Jurkat, Clone E6-1 (cell line): ENCODE data around the gene GRPEL1.
A peak's percentile ranks its signal among the peaks of the same experiment; 100 is the strongest.

ENCODE experiments used
- DNase-seq: peaks from one replicate; pipeline ENCODE4 v3.0.0-alpha.2; 2011; ENCODE audit warnings: low read depth, low spot score
- H3K4me3 ChIP-seq: 2 replicates; pipeline ENCODE4 v1.5.1; 2011; ENCODE audit warnings: mild to moderate bottlenecking, low read length, control low read depth, moderate library complexity

GRPEL1 gene

GRCh38 chr4:7070729-7071511 is 3.1 kb upstream of the GRPEL1 start:
- peak; percentile 74 for DNase-seq
- H3K4me3 ChIP-seq: no peak overlapping the region

- no peak for DNase-seq
- H3K4me3 ChIP-seq: peak overlapping the region; percentile 66
These were observed 1.0 kb upstream of the GRPEL1 start for GRCh38 chr4:7068883-7069282.

- H3K4me3 ChIP-seq: peak overlapping the region; percentile 66
- DNase-seq: no peak
These were observed 497 bp upstream of the GRPEL1 start for GRCh38 chr4:7068279-7068842.

GRCh38 chr4:7067126-7067451 is 775 bp downstream of the GRPEL1 start:
- H3K4me3 ChIP-seq: peak overlapping the region; percentile 90
- DNase-seq: no peak

- peak overlapping the region; percentile 90 for H3K4me3 ChIP-seq
- no peak for DNase-seq
These were observed 1.4 kb downstream of the GRPEL1 start for GRCh38 chr4:7066493-7066892.

GRCh38 chr4:7066006-7066405 is 1.9 kb downstream of the GRPEL1 start:
- no peak for DNase-seq
- H3K4me3 ChIP-seq: no peak overlapping the region

GRCh38 chr4:7063362-7063761 is 4.5 kb downstream of the GRPEL1 start:
- DNase-seq: no peak
- no peak overlapping the region for H3K4me3 ChIP-seq

GRCh38 chr4:7062816-7063215 is 5.0 kb downstream of the GRPEL1 start:
- DNase-seq: no peak
- no peak overlapping the region for H3K4me3 ChIP-seq

GRCh38 chr4:7061815-7062214 is 6.0 kb downstream of the GRPEL1 start:
- DNase-seq: no peak
- H3K4me3 ChIP-seq: no peak overlapping the region

GRCh38 chr4:7060346-7061150 is 7.3 kb downstream of the GRPEL1 start:
- no peak for DNase-seq
- no peak overlapping the region for H3K4me3 ChIP-seq

GRCh38 chr4:7059662-7060061 is 8.2 kb downstream of the GRPEL1 start:
- H3K4me3 ChIP-seq: no peak overlapping the region
- DNase-seq: no peak

GRCh38 chr4:7058792-7059191 is 9.1 kb downstream of the GRPEL1 start:
- no peak overlapping the region for H3K4me3 ChIP-seq
- DNase-seq: no peak

- no peak overlapping the region for H3K4me3 ChIP-seq
- DNase-seq: no peak
These were observed 11.9 kb downstream of the GRPEL1 start for GRCh38 chr4:7055990-7056325.

- DNase-seq: no peak
- no peak overlapping the region for H3K4me3 ChIP-seq
These were observed 12.5 kb downstream of the GRPEL1 start for GRCh38 chr4:7055111-7055989.

- H3K4me3 ChIP-seq: no peak overlapping the region
- no peak for DNase-seq
These were observed 13.6 kb downstream of the GRPEL1 start for GRCh38 chr4:7054106-7054880.

- H3K4me3 ChIP-seq: no peak overlapping the region
- no peak for DNase-seq
These were observed 14.7 kb downstream of the GRPEL1 start for GRCh38 chr4:7052923-7053715.

- H3K4me3 ChIP-seq: no peak overlapping the region
- no peak for DNase-seq
These were observed 15.6 kb downstream of the GRPEL1 start for GRCh38 chr4:7052313-7052712.

GRCh38 chr4:7051905-7052304 is 16.0 kb downstream of the GRPEL1 start:
- DNase-seq: no peak
- no peak overlapping the region for H3K4me3 ChIP-seq
